ENCODE measurements around the gene DNAI4. TPM values are rescaled to one million over a fixed set of nuclear protein-coding genes. Genes with fewer than 3 reads are reported as not detected.
"Not testable (repeated sequence)": the region's sequence is repeated elsewhere in the genome, so short reads cannot be mapped to it uniquely, and the experiment has no call there.

The DNAI4 gene
- total RNA-seq, 2 experiments from 2014 or later, result 0.80 to 3.7 TPM

- Mint-ChIP-seq H3K36me3 (peaks cover 18% of the 10 kb centered on the region), H3K27ac (no peak overlapping the region), H3K27me3 (no peaks in the 10 kb centered on the region), H3K9me3 (ENCODE audit: low read depth) (peaks cover 2% of the 10 kb centered on the region), H3K4me3 (no peak overlapping the region), H3K4me1 (peaks cover 14% of the 10 kb centered on the region)
- CTCF ChIA-PET, result no interaction called here
- DNase-seq (no peak), ATAC-seq (no peak)
Measured at GRCh38 chr1:66920543-66920942, 4.1 kb downstream of the DNAI4 start.

- H3K4me1 Mint-ChIP-seq, result peaks cover 14% of the 10 kb centered on the region
- DNase-seq, result no peak
- no peak overlapping the region for H3K27ac Mint-ChIP-seq
- H3K4me3 Mint-ChIP-seq, result no peak overlapping the region
- H3K36me3 Mint-ChIP-seq, result peaks cover 18% of the 10 kb centered on the region
- ATAC-seq, result no peak
- no peaks in the 10 kb centered on the region for H3K27me3 Mint-ChIP-seq
- CTCF ChIA-PET, result no interaction called here
- H3K9me3 Mint-ChIP-seq (ENCODE audit: low read depth), result peaks cover 2% of the 10 kb centered on the region
Measured at GRCh38 chr1:66919828-66920227, 4.8 kb downstream of the DNAI4 start.

GRCh38 chr1:66919063-66919462 is 5.6 kb downstream of the DNAI4 start:
- peaks cover 18% of the 10 kb centered on the region for H3K36me3 Mint-ChIP-seq
- no peaks in the 10 kb centered on the region for H3K27me3 Mint-ChIP-seq
- CTCF ChIA-PET, result no interaction called here
- H3K27ac Mint-ChIP-seq, result no peak overlapping the region
- ATAC-seq (no peak), DNase-seq (no peak)
- H3K9me3 Mint-ChIP-seq (ENCODE audit: low read depth), result peaks cover 2% of the 10 kb centered on the region
- H3K4me1 Mint-ChIP-seq, result peaks cover 14% of the 10 kb centered on the region
- no peak overlapping the region for H3K4me3 Mint-ChIP-seq

GRCh38 chr1:66917476-66917875 is 7.2 kb downstream of the DNAI4 start:
- no peak for ATAC-seq
- CTCF ChIA-PET, result no interaction called here
- Mint-ChIP-seq H3K4me3 (no peak overlapping the region), H3K27me3 (no peaks in the 10 kb centered on the region), H3K27ac (no peak overlapping the region), H3K4me1 (peaks cover 1% of the 10 kb centered on the region), H3K9me3 (ENCODE audit: low read depth) (peaks cover 2% of the 10 kb centered on the region), H3K36me3 (peaks cover 18% of the 10 kb centered on the region)
- DNase-seq, result no peak

GRCh38 chr1:66916320-66916719 is 8.3 kb downstream of the DNAI4 start:
- H3K27me3 Mint-ChIP-seq, result no peaks in the 10 kb centered on the region
- H3K4me3 Mint-ChIP-seq, result no peak overlapping the region
- CTCF ChIA-PET, result no interaction called here
- H3K36me3 Mint-ChIP-seq, result peaks cover 19% of the 10 kb centered on the region
- DNase-seq (no peak), ATAC-seq (no peak)
- peaks cover 2% of the 10 kb centered on the region for H3K9me3 Mint-ChIP-seq (ENCODE audit: low read depth)
- no peak overlapping the region for H3K27ac Mint-ChIP-seq
- H3K4me1 Mint-ChIP-seq, result no peaks in the 10 kb centered on the region

- CTCF ChIA-PET; H3K9me3 Mint-ChIP-seq (ENCODE audit: low read depth); ATAC-seq; H3K27ac Mint-ChIP-seq; DNase-seq; H3K4me1 Mint-ChIP-seq; H3K27me3 Mint-ChIP-seq; H3K4me3 Mint-ChIP-seq: not testable (repeated sequence)
- H3K36me3 Mint-ChIP-seq, result peaks cover 16% of the 10 kb centered on the region
Measured at GRCh38 chr1:66915203-66915602, 9.5 kb downstream of the DNAI4 start.

- Mint-ChIP-seq H3K27ac (no peak overlapping the region), H3K27me3 (no peaks in the 10 kb centered on the region), H3K4me3 (no peak overlapping the region), H3K4me1 (no peaks in the 10 kb centered on the region), H3K36me3 (no peaks in the 10 kb centered on the region), H3K9me3 (ENCODE audit: low read depth) (no peaks in the 10 kb centered on the region)
- no peak for ATAC-seq
- DNase-seq, result no peak
- CTCF ChIA-PET, result no interaction called here
Measured at GRCh38 chr1:66893712-66894111, 30.9 kb downstream of the DNAI4 start.

GRCh38 chr1:66890621-66891020 is 34.0 kb downstream of the DNAI4 start:
- no peak overlapping the region for H3K4me3 Mint-ChIP-seq
- no peaks in the 10 kb centered on the region for H3K4me1 Mint-ChIP-seq
- no peaks in the 10 kb centered on the region for H3K27me3 Mint-ChIP-seq
- no peak overlapping the region for H3K27ac Mint-ChIP-seq
- no peaks in the 10 kb centered on the region for H3K9me3 Mint-ChIP-seq (ENCODE audit: low read depth)
- H3K36me3 Mint-ChIP-seq, result no peaks in the 10 kb centered on the region
- ATAC-seq, result no peak
- CTCF ChIA-PET, result no interaction called here
- no peak for DNase-seq

GRCh38 chr1:66889030-66889429 is 35.6 kb downstream of the DNAI4 start:
- H3K4me3 Mint-ChIP-seq, result no peak overlapping the region
- no peaks in the 10 kb centered on the region for H3K4me1 Mint-ChIP-seq
- no peak for DNase-seq
- H3K36me3 Mint-ChIP-seq, result no peaks in the 10 kb centered on the region
- H3K9me3 Mint-ChIP-seq (ENCODE audit: low read depth), result no peaks in the 10 kb centered on the region
- no peaks in the 10 kb centered on the region for H3K27me3 Mint-ChIP-seq
- CTCF ChIA-PET, result no interaction called here
- ATAC-seq, result no peak
- H3K27ac Mint-ChIP-seq, result no peak overlapping the region

GRCh38 chr1:66876664-66877063 is 48.0 kb downstream of the DNAI4 start:
- no peaks in the 10 kb centered on the region for H3K4me1 Mint-ChIP-seq
- ATAC-seq, result no peak
- peaks cover 2% of the 10 kb centered on the region for H3K27me3 Mint-ChIP-seq
- no peak for DNase-seq
- no peak overlapping the region for H3K27ac Mint-ChIP-seq
- CTCF ChIA-PET, result no interaction called here
- peaks cover 1% of the 10 kb centered on the region for H3K36me3 Mint-ChIP-seq
- H3K9me3 Mint-ChIP-seq (ENCODE audit: low read depth), result peaks cover 3% of the 10 kb centered on the region
- H3K4me3 Mint-ChIP-seq, result no peak overlapping the region

GRCh38 chr1:66873111-66873510 is 51.5 kb downstream of the DNAI4 start:
- Mint-ChIP-seq H3K9me3 (ENCODE audit: low read depth) (no peaks in the 10 kb centered on the region), H3K27me3 (peaks cover 2% of the 10 kb centered on the region), H3K4me3 (no peak overlapping the region), H3K4me1 (no peaks in the 10 kb centered on the region), H3K27ac (no peak overlapping the region), H3K36me3 (no peaks in the 10 kb centered on the region)
- DNase-seq (no peak), ATAC-seq (no peak)
- CTCF ChIA-PET, result interaction anchor here (0.7 kb wide), 2 partner anchors 77 to 1168 kb away, joined by 3 to 5 read pairs; no protein-coding TSS in a partner anchor

- H3K27me3 Mint-ChIP-seq; ATAC-seq; H3K4me3 Mint-ChIP-seq; H3K4me1 Mint-ChIP-seq; H3K9me3 Mint-ChIP-seq (ENCODE audit: low read depth); DNase-seq; CTCF ChIA-PET; H3K27ac Mint-ChIP-seq; H3K36me3 Mint-ChIP-seq: not testable (repeated sequence)
Measured at GRCh38 chr1:66872024-66872423, 52.6 kb downstream of the DNAI4 start.

GRCh38 chr1:66867501-66867900 is 57.2 kb downstream of the DNAI4 start:
- H3K27me3 Mint-ChIP-seq, result no peaks in the 10 kb centered on the region
- no peak for DNase-seq
- no peak for ATAC-seq
- no peaks in the 10 kb centered on the region for H3K36me3 Mint-ChIP-seq
- CTCF ChIA-PET, result no interaction called here
- no peak overlapping the region for H3K4me3 Mint-ChIP-seq
- H3K27ac Mint-ChIP-seq, result no peak overlapping the region
- H3K4me1 Mint-ChIP-seq, result no peaks in the 10 kb centered on the region
- no peaks in the 10 kb centered on the region for H3K9me3 Mint-ChIP-seq (ENCODE audit: low read depth)

- Mint-ChIP-seq H3K36me3 (no peaks in the 10 kb centered on the region), H3K4me3 (no peak overlapping the region), H3K27me3 (no peaks in the 10 kb centered on the region), H3K9me3 (ENCODE audit: low read depth) (no peaks in the 10 kb centered on the region), H3K27ac (no peak overlapping the region), H3K4me1 (no peaks in the 10 kb centered on the region)
- ATAC-seq (no peak), DNase-seq (no peak)
- CTCF ChIA-PET, result interaction anchor here (1.1 kb wide), 1 partner anchor 70 kb away, joined by 4 read pairs; no protein-coding TSS in a partner anchor
Measured at GRCh38 chr1:66860529-66860928, 64.1 kb downstream of the DNAI4 start.

GRCh38 chr1:66853379-66853778 is 71.3 kb downstream of the DNAI4 start:
- Mint-ChIP-seq H3K27me3 (no peaks in the 10 kb centered on the region), H3K9me3 (ENCODE audit: low read depth) (no peaks in the 10 kb centered on the region)
- CTCF ChIA-PET, result no interaction called here

More at GRCh38 chr1:66853379-66853778, 71.3 kb downstream of the DNAI4 start:
- H3K27ac Mint-ChIP-seq, result no peak overlapping the region
- no peaks in the 10 kb centered on the region for H3K36me3 Mint-ChIP-seq
- H3K4me1 Mint-ChIP-seq, result no peaks in the 10 kb centered on the region
- H3K4me3 Mint-ChIP-seq, result no peak overlapping the region
- DNase-seq (no peak), ATAC-seq (no peak)

All from activated CD8-positive, alpha-beta memory T cell treated with anti-CD3 and anti-CD28 coated beads, Interleukin-2, amount 10 ng/mL, durations not matched to agents 7 days and 5 days (primary cell).